Measurements from ENCODE around the gene MYH9.

DNA sequence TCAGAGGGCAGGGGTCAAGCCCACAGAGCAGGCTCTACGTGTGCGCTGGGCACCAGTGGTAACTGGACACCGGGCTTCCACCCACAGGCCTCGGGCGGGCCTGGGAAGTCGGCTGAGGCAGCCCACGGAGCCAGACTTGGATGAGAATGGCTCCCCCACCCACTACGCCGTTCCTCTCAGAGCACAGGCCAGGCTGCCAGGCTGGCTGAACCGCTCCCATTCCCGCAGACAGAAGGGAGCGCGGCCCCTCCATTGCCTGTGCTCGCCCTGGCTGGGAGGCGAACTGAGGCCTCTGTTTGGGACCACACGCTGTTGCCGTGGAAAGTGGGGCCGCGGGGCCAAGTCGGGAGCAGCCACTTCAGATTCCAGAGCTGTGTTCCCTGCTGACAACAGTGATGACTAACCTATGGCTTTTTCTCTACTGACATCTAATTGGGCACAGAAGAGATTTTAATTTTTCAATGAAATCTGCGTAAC is 63.9 kb downstream of the MYH9 start:
- TF ChIP-seq CTCF (IDR thresholded peaks at IDR 0.05; ENCODE audit: low read length) (no peak), EZH2phosphoT487 (IDR thresholded peaks at IDR 0.05; ENCODE audit: low read length) (no peak), EZH2 (optimal IDR thresholded peaks at IDR 0.05; ENCODE audit: low read depth, low read length) (no peak)
